Non-pigmented ciliary epithelial cell (primary cell): ENCODE measurements around the gene RPL10.

Source experiments
- DNase-seq: peaks from one replicate; pipeline ENCODE4 v3.0.0-alpha.2; 2010; ENCODE audit warnings: low read depth

Gene RPL10

DNA sequence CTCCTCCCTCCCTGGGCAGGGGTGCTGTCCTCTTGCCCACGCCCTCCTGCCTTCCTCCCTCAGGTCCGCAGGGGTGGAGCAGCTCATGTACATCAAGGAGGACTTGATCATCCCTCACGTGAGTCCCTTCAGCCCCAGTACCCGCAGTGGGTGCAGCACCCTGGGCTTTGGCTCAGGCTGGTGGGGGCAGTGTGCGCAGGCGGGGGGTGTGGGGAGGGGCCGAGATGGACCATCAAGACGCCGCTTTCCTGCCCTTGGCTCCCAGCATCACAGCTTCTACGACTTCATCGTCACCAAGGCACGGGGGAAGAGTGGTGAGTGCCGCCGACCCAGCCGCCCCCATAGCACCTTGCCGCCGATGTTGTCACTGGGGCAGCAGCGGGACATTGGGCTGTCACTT, 51.4 kb downstream of the RPL10 start:
- DNase-seq = no peak

GRCh38 chrX:154450312-154450711, 52.1 kb downstream of the RPL10 start:
- no peak for DNase-seq
